ENCODE results near the gene TST.

The TST gene

GRCh38 chr22:37030560-37031281 lies 11.5 kb upstream of the TST start:
- DNase-seq, result no peak

DNA sequence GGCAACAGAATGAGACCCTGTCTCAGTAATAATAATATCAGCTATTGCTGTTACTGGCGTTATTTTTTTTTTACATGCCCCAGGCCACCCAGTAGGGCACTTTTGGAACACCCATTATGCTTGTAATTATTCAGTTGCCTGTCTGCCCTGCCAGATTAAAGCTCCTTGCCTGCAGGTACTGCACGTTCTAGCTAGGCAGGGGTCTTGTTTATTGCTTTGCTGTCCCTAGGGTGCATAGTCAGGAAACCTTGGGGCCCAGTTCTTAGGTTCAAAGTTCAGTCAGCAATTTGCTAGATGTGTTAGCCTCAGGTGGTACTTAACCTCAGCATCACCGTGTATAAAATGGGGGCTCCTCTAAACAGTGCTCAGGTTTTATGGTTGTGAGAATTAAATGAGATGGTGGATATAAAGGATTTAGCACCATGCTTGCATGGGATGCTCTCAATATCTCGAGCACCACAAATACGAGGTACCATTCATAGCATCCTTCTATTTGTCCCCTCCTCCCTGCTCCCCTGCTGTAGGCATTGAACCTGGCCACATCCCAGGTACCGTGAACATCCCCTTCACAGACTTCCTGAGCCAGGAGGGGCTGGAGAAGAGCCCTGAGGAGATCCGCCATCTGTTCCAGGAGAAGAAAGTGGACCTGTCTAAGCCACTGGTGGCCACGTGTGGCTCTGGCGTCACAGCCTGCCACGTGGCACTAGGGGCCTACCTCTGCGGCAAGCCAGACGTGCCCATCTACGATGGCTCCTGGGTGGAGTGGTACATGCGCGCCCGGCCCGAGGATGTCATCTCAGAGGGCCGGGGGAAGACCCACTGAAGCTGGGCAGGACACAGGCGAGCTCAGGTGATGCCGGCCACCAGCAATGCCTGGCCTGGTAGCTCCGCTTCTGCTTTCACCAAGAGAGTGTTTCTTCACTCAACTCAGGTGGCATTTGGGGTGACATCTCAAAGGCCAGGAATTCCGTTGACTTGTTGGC lies 9.7 kb upstream of the TST start:
- no peak for DNase-seq

GRCh38 chr22:37027556-37027955 lies 8.3 kb upstream of the TST start:
- DNase-seq, result no peak

DNA sequence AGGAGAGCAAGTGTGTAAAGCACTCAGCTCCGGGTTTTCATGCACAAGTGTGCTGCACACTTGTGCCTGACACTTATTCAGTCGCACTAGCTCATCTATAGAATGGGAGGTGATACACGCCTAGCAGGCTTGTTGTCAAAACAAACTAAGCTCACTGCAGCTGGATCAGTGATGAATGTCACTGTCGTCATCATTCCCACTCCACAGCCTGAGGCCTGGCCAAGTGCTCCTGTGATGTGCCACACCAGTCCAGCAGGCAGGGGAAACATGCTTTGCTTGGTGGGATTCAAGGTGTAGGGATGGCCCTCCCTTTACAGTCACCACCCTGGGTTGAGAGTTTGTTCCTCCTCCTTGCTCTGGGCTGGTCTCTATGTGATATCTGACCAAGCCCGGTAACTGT lies 7.1 kb upstream of the TST start:
- no peak for DNase-seq

DNA sequence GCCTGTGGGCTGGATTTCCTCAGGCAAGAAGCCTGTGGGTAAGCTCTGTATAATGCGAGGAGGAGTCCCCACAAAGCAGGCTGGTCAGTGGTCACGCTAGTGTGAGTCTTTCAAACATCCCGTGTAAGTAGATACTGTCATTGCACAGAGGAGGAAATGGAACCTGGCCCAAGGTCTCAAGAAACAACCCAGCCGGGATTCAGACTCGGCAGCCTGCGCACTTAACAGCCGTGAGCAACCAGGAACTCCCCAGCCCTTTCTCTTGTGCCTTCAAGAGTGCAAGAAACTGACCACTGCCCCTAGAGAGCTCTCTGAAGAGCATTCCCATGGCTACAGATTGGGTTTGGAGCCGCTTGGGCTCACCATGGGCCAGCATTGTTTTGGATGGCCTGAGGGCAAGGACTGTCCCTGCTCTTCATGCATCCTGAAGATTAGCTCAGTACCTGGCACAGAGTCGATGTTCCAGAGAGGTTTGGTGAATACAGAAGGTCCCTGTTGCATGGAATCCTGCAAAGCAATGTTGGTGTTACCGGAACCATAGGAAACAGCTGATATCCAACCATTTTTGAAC lies 6.3 kb upstream of the TST start:
- DNase-seq, result no peak

GRCh38 chr22:37024339-37025157 lies 5.3 kb upstream of the TST start:
- DNase-seq, result no peak

- no peak for DNase-seq
Measured at GRCh38 chr22:37023743-37024338, 4.6 kb upstream of the TST start.

DNA sequence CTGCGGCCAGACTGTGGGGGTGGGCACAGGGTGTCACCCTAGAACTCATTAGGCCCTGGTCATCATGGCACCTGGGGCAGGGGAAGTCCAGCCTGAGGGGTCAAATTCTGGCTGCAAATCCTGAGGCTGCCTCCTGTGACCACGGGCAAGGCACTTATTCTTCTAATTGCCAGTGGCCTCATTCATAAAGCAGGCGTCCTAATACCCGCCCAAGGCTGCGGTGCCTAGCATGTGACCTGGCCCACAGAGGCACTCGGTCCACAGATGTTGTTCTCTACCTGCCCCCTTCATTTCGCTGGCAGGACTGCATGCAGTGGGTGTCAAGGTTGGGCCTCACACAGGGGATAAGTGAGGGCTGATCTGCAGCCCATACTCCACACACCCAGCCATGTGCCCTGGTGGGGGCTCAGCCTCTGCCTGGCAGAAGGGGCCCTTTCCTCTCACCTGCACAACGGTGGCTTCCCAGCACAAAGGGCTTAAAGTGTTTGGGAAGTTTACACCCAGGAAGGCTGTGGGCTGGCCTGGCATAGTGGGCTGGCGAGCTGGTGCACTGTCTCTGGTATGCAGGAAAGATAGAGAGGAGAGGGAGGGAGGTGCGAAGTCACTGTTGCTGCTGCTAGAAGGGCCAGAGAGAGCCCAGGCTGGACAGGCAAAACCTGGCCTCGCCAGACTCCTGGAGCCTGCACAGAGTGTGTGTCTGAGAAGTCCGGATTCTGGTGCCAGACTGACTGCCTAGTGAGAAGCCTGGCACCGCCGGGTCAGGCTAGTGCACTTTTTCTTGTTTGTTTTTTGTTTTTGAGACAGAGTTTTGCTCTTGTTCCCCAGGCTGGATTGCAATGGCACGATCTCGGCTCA lies 3.5 kb upstream of the TST start:
- no peak for DNase-seq

GRCh38 chr22:37021710-37022482 lies 2.6 kb upstream of the TST start:
- peak; percentile 37 for DNase-seq

GRCh38 chr22:37021041-37021440 lies 1.8 kb upstream of the TST start:
- no peak for DNase-seq

DNA sequence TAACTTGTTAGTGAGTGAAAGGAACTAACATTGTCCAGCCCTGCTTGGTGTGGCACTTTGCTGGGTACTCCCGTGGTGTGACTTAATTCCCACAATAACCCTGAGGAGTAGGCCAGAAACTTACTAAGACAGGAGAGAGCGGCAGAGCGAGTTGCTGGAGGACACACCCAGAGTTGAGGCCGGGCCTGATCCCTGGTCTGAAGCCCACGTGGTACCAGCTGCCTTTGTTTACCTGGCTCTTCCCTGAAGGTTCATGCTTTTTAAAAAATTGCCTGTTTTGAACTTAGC lies 889 bp upstream of the TST start:
- no peak for DNase-seq

DNA sequence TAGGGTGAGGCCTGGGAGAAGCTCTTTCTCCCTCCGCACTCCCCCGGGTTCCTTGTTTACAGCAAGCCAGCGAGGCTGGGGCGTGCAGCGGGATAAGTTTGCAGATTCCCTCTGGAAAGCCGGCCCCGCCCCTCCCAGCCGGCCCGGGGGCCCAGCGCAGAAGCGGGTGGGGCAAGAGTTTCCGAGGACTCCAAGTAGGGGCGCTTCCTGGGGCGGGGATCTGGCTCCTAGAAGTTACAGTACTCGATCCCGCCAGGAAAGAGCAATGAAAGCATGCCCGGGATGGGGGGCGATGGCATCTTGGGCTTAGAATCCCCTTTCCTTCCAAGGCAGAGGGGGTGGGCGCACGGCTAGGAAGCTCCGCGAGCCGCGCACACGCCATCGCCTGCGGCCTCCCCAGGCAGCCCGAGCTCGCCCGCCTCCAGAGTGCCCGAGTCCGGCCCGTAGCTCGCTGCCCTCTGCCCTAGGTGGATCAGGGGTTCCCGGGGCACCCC lies 385 bp downstream of the TST start:
- no peak for DNase-seq

- no peak for DNase-seq
Measured at GRCh38 chr22:37018086-37018814, 997 bp downstream of the TST start.

DNA sequence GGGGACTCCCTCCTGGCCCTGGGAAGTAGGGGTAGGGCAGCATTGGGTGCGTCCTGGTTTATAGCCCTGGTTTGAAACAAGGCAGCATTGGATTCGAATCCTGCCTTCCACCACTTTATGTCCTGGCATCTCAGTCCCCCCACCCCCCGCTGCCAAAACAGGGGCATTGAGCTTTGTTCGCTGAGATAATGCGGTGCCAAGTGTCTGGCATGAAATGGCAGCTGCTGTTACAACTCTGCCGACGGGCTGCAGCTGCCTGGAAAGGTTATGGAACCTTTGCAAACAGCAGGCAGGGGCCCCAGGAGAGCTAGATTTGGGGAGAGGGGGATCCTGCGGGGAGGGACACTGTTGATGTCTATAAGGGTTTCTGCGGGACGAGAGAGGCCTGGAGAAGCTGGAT lies 1.9 kb downstream of the TST start:
- no peak for DNase-seq

DNA sequence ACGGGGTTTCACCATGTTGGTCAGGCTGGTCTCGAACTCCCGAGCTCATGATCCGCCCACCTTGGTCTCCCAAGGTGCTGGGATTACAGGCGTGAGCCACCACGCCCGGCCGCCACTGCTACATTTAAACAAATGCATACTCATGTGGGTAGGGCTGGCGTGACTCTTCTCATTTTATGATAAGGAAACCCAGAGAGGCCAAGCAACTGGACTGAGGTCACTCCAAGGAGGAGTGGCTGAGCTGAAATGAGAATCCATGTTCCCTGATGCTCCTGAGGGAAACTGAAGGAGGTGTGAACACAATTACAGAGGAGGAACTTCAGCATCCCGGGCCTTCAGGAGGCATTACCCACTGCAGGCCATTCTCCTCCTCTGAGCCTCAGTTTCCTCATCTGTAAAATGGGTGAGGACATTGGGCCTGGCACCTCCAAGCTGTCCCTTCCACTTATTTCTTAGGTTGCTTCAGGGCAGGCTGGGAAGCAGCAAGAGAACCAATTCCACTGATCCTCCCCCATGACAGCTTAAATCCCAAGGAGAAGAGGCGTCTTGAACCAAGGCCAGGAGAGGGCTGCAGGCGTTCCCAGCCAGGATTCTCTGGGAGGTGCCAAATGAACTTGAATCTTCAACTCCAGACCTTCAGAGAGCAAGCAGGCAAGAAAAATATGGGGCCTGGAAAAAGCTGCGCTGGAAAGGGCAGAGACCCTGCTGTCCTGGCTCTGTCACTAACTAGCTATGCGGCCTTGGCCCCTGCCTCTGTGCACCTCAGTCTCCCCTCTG lies 2.9 kb downstream of the TST start:
- no peak for DNase-seq

DNA sequence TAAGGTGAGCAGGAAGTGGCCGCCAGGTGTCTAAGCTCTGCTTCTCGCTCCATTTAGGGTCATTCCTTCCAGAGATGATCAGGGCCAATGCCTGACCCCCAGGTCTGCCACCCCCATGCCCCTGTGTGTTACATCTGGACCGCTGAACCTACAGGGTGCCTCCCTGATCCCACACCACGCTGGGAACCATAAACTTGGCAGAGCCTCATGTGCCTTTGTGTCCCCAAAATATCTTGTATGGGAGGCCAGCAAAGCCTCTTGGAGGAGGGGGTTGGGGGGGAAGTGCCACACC lies 3.7 kb downstream of the TST start:
- no peak for DNase-seq

GRCh38 chr22:37014835-37015586 lies 4.2 kb downstream of the TST start:
- DNase-seq, result no peak

- DNase-seq, result no peak
Measured at GRCh38 chr22:37014415-37014806, 4.8 kb downstream of the TST start.

DNA sequence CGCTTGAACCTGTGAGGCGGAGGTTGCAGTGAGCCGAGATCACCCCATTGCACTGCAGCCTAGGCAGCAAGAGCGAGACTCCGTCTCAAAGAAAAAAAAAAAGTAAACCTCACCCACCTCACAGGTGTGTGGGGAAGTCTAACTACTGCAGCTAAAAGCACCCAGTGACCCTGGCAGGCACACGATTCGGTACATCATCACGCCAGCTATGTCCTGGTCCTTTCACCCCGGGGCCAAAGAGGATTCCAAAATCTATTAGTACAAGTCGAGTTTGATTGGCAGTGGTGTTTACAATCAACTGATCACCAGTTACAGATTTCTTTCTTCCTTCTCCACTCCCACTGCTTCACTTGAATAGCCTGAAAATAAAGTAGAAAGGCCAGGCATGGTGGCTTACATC lies 6.3 kb downstream of the TST start:
- no peak for DNase-seq

Measured in stimulated activated naive CD4-positive, alpha-beta T cell treated with Interleukin-2 at 50 U/mL for 16 hours (primary cell).